H54 (cell line): Measurements from ENCODE around the gene OR10D3.
"Not testable (repeated sequence)": the region's sequence is repeated elsewhere in the genome, so short reads cannot be mapped to it uniquely, and the experiment has no call there.

Source experiments
- DNase-seq: peaks from one replicate; pipeline ENCODE4 v3.0.0; 2011; ENCODE audit warnings: low spot score, mixed read lengths; ENCODE audit not compliant: insufficient read length
- FAIRE-seq: peaks from 3 replicates; lab custom pipeline; 2011; peaks lifted over from hg19 to GRCh38; lab: Jason Lieb, UNC
- POLR2A ChIP-seq: IDR thresholded peaks from 2 replicates; pipeline ENCODE4 v1.6.1; 2011; ENCODE audit warnings: low read depth, mild to moderate bottlenecking, low read length

Gene OR10D3, protein sequence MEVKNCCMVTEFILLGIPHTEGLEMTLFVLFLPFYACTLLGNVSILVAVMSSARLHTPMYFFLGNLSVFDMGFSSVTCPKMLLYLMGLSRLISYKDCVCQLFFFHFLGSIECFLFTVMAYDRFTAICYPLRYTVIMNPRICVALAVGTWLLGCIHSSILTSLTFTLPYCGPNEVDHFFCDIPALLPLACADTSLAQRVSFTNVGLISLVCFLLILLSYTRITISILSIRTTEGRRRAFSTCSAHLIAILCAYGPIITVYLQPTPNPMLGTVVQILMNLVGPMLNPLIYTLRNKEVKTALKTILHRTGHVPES

DNA sequence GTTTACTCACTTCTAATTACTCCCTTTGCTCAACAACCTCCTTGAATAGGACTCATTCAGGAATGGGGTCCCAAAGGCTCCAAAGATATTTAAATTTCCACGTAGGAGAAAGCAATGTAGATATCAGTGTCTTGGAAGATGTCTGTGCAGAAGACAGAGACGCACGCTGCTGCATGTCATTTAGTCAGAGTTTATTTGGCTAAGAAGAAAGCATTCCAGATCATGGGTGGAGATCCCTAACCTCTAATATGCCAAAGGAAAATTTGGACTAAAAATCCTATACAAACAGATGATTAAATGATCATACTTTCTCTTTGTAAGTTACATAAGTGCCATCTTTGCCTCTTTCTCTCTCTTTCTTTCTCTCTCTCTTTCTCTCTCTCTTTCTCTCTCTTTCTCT lies at the start of gene OR10D3:
Gene OR10D3 (plus strand): TSS at position 278 of the 400 bp plus-strand sequence. CDS start 1,925 bp downstream, outside the sequence.
- no peak for DNase-seq
- TF ChIP-seq POLR2A = no peak
- FAIRE-seq = no peak

DNA sequence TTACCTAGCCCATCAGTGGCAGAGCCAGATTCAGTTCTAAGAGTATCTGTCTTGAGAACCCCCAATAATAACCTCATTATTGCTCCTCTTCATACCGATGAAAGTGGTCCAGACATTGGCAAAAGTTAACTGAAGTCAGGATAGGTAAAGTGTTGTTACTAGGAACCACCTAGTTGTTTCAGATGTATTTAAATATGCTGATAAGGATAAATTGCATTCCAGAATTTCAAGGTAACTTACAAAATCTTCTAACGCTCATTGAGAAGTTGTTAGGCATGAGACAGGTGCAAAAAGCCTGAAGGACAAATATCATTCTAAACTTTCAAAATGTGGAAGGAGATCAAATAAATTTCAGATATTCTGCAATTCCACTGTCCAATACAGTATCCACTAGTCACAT lies 40.1 kb upstream of the OR10D3 start:
- FAIRE-seq (no peak), DNase-seq (no peak)
- no peak for TF ChIP-seq POLR2A

DNA sequence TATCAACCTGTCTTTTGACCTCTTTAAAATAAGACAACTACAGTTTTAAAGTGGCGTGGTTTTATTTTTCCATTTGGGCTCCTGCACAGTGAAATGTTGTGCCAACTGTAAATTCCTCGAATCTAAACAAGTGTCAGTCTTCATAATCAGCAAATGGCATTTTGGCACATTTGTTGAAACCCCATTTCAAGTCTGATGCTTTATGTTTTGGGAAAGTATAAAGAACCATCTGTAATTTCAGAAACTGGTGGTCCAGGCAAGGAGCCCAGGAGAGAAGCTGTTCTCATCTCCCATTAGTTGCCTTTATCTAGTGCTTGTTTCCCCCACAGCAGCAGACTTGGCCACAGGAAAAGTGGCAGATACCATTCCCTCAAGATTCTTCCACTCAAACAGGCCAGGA lies 35.2 kb upstream of the OR10D3 start:
- DNase-seq = no peak
- no peak for FAIRE-seq
- TF ChIP-seq POLR2A = no peak

DNA sequence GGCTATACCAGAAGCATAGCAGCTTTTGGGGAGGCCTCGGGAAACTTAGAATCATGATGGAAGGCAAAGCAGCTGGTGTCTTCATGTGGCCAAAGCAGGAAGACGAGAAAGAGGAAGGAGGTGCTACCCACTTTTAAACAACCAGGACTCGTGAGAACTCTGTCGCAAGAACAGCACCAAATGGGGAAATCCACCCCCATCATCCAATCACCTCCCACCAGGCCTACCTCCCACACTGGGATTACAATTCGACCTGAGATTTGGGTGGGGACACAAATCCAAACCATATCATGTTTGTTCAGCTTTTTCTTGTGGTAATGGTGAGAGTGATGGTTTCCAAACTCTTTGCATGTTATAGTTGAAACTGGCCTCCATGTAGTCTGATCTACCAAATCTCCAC lies 32.5 kb upstream of the OR10D3 start:
- no peak for FAIRE-seq
- TF ChIP-seq POLR2A = no peak
- DNase-seq = no peak

DNA sequence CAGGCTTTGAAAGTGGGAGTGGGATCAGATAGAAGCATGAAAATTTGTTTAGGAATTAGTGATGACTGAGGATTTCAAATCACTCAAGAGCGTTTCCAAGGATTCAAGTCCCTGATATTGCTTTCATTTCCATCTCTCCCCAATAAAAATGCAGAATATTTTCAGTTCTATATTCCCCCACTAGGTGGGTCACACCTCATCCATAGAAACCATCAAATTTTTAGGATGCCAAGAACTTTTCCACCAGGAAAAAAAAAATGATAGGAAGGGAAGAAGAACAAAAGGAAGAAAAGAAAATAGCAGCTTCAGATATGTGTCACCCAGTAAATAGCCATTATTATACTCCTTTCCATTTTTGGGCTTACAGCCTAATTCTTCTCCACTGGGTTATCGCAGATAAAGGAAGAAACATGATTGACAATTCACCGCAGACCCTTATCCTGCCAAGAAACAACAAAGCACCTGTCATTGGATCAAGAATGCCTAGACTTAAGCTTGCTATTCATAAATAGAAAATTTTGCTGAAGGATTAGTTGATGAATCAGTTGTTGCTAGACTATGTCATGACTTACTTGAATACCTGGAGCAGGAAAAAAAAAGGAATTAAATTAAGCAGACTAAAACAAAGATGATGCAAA lies 30.3 kb upstream of the OR10D3 start:
- DNase-seq = no peak
- no peak for FAIRE-seq
- no peak for TF ChIP-seq POLR2A

DNA sequence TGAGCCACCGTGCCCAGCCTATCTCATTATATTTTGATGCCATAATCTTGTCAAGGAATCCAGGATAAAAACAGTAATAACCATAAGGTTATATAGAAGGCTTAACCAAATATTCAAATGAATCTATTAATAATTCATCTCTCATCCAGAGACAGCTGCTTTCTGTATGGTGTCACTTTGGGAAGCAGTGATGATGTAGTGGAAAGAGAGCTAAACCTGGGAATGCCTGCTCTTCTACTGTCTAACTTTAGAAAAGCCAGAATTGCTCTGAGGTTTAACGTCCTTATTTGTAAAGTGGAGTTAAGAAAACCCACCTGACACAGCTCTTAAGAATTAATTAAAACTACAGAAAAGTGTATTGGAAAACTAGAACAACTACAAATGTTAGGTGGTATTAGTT lies 29.3 kb upstream of the OR10D3 start:
- TF ChIP-seq POLR2A = no peak
- DNase-seq = no peak
- no peak for FAIRE-seq

DNA sequence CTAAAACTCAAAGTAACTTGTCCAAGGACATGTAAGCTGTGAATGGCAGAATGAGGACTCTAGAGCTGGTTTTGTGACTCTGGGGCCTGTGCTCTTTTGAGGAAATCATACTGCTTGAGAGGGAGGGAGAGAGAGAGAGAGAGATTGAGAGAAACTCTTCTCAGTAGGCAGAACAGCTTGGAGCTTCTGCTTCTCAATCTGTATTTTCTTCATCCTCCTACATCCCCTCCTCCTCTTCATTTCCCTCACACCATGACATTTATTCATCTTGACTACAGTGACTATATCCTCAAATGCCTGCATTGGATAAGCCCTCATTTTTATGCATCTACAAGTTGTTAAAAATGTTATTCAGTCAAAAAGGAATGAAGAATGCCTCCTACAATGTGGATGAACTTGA lies 23.7 kb upstream of the OR10D3 start:
- TF ChIP-seq POLR2A = no peak
- no peak for DNase-seq
- FAIRE-seq = no peak

DNA sequence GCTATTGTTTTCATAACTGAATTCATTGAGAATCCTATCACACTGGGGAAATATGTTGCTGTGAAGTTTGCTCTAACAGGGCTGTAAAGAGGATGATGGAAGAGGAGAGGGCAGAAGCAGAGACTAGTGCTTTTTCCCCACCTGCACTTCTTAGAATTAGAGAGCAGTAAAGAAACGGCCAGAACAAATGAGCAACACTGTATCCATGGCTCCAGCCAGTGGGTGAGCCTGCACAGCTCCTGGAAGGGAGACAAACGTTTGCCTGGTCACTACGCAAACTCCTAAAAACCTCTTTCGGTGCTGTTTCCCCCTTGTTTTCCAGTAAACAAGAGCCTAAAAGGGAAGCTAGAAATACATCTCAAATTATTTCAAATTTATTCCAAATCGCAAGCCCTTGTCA lies 22.2 kb upstream of the OR10D3 start:
- DNase-seq (no peak), FAIRE-seq (no peak)
- TF ChIP-seq POLR2A = no peak

DNA sequence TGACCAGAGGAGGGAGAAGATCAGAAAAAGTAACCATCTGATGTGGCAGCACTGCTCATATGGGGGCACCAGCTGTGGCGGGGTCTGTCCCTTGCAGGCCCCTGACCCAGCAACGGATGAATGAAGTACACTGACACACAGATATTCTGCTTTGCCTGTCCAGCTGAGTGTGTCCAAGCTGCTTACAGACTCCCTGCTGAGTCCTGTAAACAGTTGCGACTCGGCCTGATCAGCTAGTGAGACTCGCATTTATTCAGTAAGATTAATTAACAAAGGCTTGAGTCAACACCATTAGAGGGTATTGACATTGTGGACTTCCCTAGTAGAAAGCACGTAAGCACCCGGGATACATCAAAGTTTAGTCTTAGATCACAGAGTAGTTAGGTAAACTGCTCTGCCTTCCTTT lies 15.3 kb upstream of the OR10D3 start:
- no peak for TF ChIP-seq POLR2A
- DNase-seq = no peak
- FAIRE-seq = no peak

DNA sequence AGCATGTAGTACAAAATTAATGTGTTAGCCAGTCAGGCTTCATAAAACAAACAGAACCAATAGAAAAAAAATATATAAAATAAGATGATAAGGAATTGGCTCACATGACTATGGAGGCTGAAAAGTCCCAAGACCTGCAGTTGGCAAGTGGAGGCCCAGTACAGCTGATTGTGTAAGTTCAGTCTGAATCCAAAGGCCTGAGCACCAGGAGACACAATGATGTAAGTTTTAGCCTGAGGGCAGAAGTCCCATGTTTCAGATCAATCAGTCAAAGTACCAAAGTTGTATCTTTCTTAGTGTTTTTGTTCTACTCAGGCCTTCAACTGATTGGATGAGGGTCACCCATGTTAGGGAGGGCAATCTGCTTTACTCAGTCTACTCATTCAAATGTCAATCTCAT lies 14.3 kb upstream of the OR10D3 start:
- FAIRE-seq (no peak), DNase-seq (no peak)
- no peak for TF ChIP-seq POLR2A

DNA sequence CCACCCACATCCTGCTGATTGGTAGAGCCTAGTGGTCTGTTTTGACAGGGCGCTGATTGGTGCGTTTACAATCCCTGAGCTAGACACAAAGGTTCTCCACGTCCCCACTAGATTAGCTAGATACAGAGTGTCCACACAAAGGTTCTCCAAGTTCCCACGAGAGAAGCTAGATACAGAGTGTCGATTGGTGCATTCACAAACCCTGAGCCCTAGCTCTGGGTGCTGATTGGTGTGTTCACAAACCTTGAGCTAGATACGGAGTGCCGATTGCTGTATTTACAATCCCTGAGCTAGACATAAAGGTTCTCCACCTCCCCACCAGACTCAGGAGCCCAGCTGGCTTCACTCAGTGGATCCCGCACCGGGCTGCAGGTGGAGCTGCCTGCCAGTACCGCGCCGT lies 12.8 kb upstream of the OR10D3 start:
- not testable (repeated sequence) for FAIRE-seq, DNase-seq

DNA sequence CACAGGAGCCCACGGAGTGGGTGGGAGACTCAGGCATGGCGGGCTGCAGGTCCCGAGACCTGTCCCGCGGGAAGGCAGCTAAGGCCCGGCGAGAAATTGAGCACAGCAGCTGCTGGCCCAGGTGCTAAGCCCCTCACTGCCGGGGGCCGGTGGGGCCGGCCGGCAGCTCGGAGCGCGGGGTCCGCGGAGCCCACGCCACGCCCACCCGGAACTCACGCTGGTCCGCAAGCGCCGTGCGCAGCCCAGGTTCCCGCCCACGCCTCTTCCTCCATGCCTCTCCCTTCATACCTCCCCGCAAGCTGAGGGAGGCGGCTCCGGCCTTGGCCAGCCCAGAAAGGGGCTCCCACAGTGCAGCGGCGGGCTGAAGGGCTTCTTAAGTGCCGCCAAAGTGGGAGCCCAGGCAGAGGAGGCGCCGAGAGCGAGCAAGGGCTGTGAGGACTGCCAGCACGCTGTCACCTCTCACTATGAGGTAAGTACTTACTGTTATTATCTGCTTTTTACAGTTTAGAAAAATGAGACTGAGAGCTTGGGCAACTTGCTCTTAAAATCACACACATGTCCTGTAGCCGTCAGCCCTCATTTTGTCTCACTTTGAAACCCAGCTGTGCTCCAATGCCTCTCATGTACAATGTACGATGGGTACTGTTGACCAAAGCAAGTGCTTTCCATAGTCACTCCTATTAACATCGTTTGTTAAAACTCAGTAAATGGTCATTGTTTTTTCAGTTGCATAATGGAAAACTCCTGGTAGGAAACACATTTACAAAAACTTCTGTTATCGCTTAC lies 12.2 kb upstream of the OR10D3 start:
- TF ChIP-seq POLR2A = no peak
- DNase-seq (no peak), FAIRE-seq (no peak)

DNA sequence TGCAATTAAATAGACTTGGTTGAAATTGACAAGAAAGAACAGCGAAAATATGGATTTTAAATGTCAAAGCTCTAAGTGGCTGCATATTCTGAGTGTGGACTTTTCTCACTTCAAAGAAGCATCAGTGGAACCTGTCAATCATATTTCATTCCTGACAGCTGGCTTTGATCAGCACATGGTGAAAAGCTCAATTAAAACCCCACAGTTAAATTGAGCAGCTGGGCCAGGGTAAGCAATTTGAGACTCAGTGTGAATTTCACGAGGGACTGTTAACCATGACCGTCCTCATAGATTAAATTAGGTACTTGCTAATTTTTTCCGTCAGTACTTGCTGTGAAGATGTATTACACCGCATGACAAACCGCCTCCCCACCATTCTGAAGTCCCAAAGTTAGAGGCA lies 11.0 kb upstream of the OR10D3 start:
- no peak for TF ChIP-seq POLR2A
- no peak for DNase-seq
- FAIRE-seq = no peak

DNA sequence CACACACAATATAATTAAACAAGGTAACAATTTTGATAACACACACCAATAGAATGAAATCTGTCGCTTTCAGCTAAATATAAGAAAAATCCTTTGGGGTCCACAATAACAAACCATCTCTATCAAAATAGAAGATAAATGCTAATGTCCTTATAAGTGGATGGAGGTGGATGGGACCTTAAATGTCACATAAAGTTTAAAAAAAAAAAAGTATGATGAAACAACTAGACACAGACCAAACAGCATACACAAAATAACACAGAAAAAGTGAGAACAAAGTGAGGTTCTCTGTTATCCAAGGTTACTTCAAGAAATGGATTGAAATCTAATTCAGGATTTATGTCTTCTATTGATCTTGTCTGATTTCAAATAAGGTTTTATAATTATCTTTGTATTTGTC lies 10.5 kb upstream of the OR10D3 start:
- no peak for FAIRE-seq
- no peak for DNase-seq
- TF ChIP-seq POLR2A = no peak
